Endothelial cell of umbilical vein (primary cell): ENCODE measurements around the gene RELN.

Experiments
- CTCF ChIP-seq, 2 donors: IDR thresholded peaks; 1 replicate in 1 of 2; 2 replicates in 1 of 2; pipeline ENCODE4 v1.5.1; 2011; ENCODE audit warnings: low read length in 2 of 2, mild to moderate bottlenecking in 2 of 2, moderate library complexity in 2 of 2, control low read depth in 1 of 2, inconsistent platforms in 1 of 2, low read depth in 1 of 2; ENCODE audit not compliant: insufficient read depth in 1 of 2; ENCODE audit errors: extremely low read depth in 1 of 2
- EZH2 ChIP-seq: IDR thresholded peaks from 2 replicates; pipeline ENCODE4 v1.6.1; 2012; ENCODE audit warnings: borderline replicate concordance, low read depth, mild to moderate bottlenecking, moderate library complexity, low read length, inconsistent platforms; ENCODE audit not compliant: severe bottlenecking
- FOS ChIP-seq: IDR thresholded peaks from 2 replicates; pipeline ENCODE4 v1.6.1; 2011; ENCODE audit warnings: mild to moderate bottlenecking, low read length, moderate library complexity, borderline replicate concordance; ENCODE audit not compliant: insufficient read depth
- GATA2 ChIP-seq: IDR thresholded peaks from 2 replicates; pipeline ENCODE4 v1.7.0; 2011; ENCODE audit warnings: low read depth, mild to moderate bottlenecking, moderate library complexity, mixed read lengths, low read length; ENCODE audit not compliant: insufficient read length, insufficient read depth
- JUN ChIP-seq: IDR thresholded peaks from 2 replicates; pipeline ENCODE4 v1.6.1; 2011; ENCODE audit warnings: borderline replicate concordance, low read depth; ENCODE audit not compliant: insufficient read length, insufficient read depth
- MYC ChIP-seq: IDR thresholded peaks from one replicate; pipeline ENCODE4 v1.6.1; 2011; ENCODE audit warnings: mild to moderate bottlenecking, low read depth, low read length
- POLR2A ChIP-seq: IDR thresholded peaks from 2 replicates; pipeline ENCODE4 v1.6.1; 2012; ENCODE audit warnings: low read depth, mild to moderate bottlenecking, control low read depth, low read length
- POLR2AphosphoS5 ChIP-seq: IDR thresholded peaks from 2 replicates; pipeline ENCODE4 v1.6.1; 2012; ENCODE audit warnings: low read depth, mild to moderate bottlenecking, control low read depth, low read length, moderate library complexity; ENCODE audit not compliant: insufficient read depth
- TF ChIP-seq, protein P1 (sequence below): IDR thresholded peaks from 2 replicates; pipeline ENCODE4 v1.6.1; 2011; ENCODE audit not compliant: insufficient read depth, insufficient read length

DNA sequence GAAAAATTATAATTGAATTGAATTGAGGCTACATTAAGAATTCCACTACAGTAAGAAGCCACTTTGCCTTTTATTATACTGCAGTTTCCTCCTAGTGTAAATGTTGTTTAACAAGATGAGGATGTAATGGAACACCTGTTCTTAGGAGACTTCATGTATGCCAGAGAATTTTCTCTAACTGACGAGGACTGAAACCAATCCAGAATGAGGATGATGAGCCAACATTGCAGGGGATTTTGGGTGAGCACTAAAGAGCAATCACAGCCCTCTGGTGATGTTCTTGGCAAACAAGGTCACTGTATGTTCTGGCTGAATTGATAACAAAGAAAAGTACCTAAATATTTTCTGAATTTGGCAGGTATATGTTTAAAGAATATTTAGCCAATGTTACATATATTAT, 60.9 kb downstream of the RELN start:
- TF ChIP-seq, protein P1, sequence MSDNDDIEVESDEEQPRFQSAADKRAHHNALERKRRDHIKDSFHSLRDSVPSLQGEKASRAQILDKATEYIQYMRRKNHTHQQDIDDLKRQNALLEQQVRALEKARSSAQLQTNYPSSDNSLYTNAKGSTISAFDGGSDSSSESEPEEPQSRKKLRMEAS, result no peak
- TF ChIP-seq MYC (no peak), CTCF (IDR thresholded peaks at IDR 0.05; ENCODE audit: extremely low read depth in 1 of 2, insufficient read depth in 1 of 2, low read depth in 1 of 2, low read length in 2 of 2) (no peak), EZH2 (no peak), POLR2A (no peak), POLR2AphosphoS5 (no peak), GATA2 (no peak), JUN (no peak), FOS (no peak)
